Central memory CD4-positive, alpha-beta T cell (primary cell): ENCODE data around the gene KSR2.

Experiments used
- DNase-seq: peaks from one replicate; pipeline ENCODE4 v3.0.0; 2022

Gene KSR2

GRCh38 chr12:117567644-117568216, 401.1 kb downstream of the KSR2 start:
- DNase-seq = no peak

- no peak for DNase-seq
These were observed 403.9 kb downstream of the KSR2 start for GRCh38 chr12:117564881-117565280.

- DNase-seq = no peak
These were observed 405.1 kb downstream of the KSR2 start for GRCh38 chr12:117563706-117564105.

GRCh38 chr12:117563007-117563406, 405.8 kb downstream of the KSR2 start:
- no peak for DNase-seq

GRCh38 chr12:117561990-117562389, 406.8 kb downstream of the KSR2 start:
- DNase-seq = no peak

- no peak for DNase-seq
These were observed 408.8 kb downstream of the KSR2 start for GRCh38 chr12:117559978-117560377.

- no peak for DNase-seq
These were observed 412.9 kb downstream of the KSR2 start for GRCh38 chr12:117555889-117556288.

- DNase-seq = no peak
These were observed 415.8 kb downstream of the KSR2 start for GRCh38 chr12:117552971-117553370.

- no peak for DNase-seq
These were observed 417.1 kb downstream of the KSR2 start for GRCh38 chr12:117551665-117552064.

- DNase-seq = no peak
These were observed 421.6 kb downstream of the KSR2 start for GRCh38 chr12:117547209-117547608.

- no peak for DNase-seq
These were observed 423.6 kb downstream of the KSR2 start for GRCh38 chr12:117545216-117545615.

- DNase-seq = no peak
These were observed 428.8 kb downstream of the KSR2 start for GRCh38 chr12:117540011-117540410.

GRCh38 chr12:117538926-117539325, 429.9 kb downstream of the KSR2 start:
- DNase-seq = no peak

- no peak for DNase-seq
These were observed 430.6 kb downstream of the KSR2 start for GRCh38 chr12:117538032-117538690.

- no peak for DNase-seq
These were observed 435.1 kb downstream of the KSR2 start for GRCh38 chr12:117533687-117534086.

- no peak for DNase-seq
These were observed 438.0 kb downstream of the KSR2 start for GRCh38 chr12:117530796-117531195.

GRCh38 chr12:117528538-117528937, 440.3 kb downstream of the KSR2 start:
- DNase-seq = no peak

- DNase-seq = no peak
These were observed 441.3 kb downstream of the KSR2 start for GRCh38 chr12:117527479-117527855.

GRCh38 chr12:117526757-117527478, 441.9 kb downstream of the KSR2 start:
- no peak for DNase-seq

- DNase-seq = no peak
These were observed 443.0 kb downstream of the KSR2 start for GRCh38 chr12:117525766-117526165.

- no peak for DNase-seq
These were observed 444.0 kb downstream of the KSR2 start for GRCh38 chr12:117524806-117525205.

GRCh38 chr12:117523971-117524370, 444.8 kb downstream of the KSR2 start:
- no peak for DNase-seq

GRCh38 chr12:117522559-117522958, 446.2 kb downstream of the KSR2 start:
- DNase-seq = no peak

- DNase-seq = no peak
These were observed 446.9 kb downstream of the KSR2 start for GRCh38 chr12:117521867-117522266.
